Measurements from ENCODE around the gene MEIS1. TPM values are rescaled to one million over a fixed set of nuclear protein-coding genes. Genes with fewer than 3 reads are reported as not detected.

The MEIS1 gene
- polyA plus RNA-seq, 1 donor (not counting 4 experiments of a cell fraction or from before 2014, with no cell fraction given): 3.1 TPM

GRCh38 chr2:66545258-66545657 is 110.3 kb downstream of the MEIS1 start:
- no peaks in the 10 kb centered on the region for H3K9me3 ChIP-seq (ENCODE audit: control insufficient read depth, low read depth, low read length)
- no peaks in the 10 kb centered on the region for H3K36me3 ChIP-seq (ENCODE audit: control insufficient read depth in 2 of 2, extremely low read depth in 1 of 2, insufficient read depth in 2 of 2, low read length in 2 of 2)
- dilution Hi-C loops (cut with MboI; ENCODE audit: extremely low pct_ligation_motif_present, low sequenced_read_pairs): no loop called here
- no peaks in the 10 kb centered on the region for H3K4me1 ChIP-seq (ENCODE audit: control insufficient read depth, extremely low read depth, insufficient read depth, low read length)
- no peaks in the 10 kb centered on the region for H3K79me2 ChIP-seq (ENCODE audit: control insufficient read depth, insufficient read depth, low read length)
- no peak overlapping the region for H3K9ac ChIP-seq (ENCODE audit: control insufficient read depth, extremely low read depth, insufficient read depth, low read length)
- TF ChIP-seq CTCF (optimal IDR thresholded peaks at IDR 0.05 in 1 of 3, IDR thresholded peaks at IDR 0.05 in 1 of 3, conservative IDR thresholded peaks at IDR 0.05 in 1 of 3; ENCODE audit: extremely low read depth in 1 of 3, insufficient read depth in 2 of 3, low read length in 3 of 3): no peak
- H3K27me3 ChIP-seq (ENCODE audit: control insufficient read depth, extremely low read depth, insufficient read depth, low read length): no peaks in the 10 kb centered on the region
- no peak overlapping the region for H3K27ac ChIP-seq (ENCODE audit: control insufficient read depth, insufficient read depth, low read length)
- DNase-seq (ENCODE audit: low read depth, low spot score) (no peak), FAIRE-seq (no peak)
- no peak overlapping the region for H3K4me2 ChIP-seq (ENCODE audit: control insufficient read depth, extremely low read depth, insufficient read depth, low read depth, low read length)
- no peaks in the 10 kb centered on the region for H3K9me1 ChIP-seq (ENCODE audit: control insufficient read depth, extremely low read depth, insufficient read depth, low read length)
- no peak overlapping the region for H2AFZ ChIP-seq (ENCODE audit: control insufficient read depth, low read length)
- H4K20me1 ChIP-seq (ENCODE audit: control insufficient read depth, extremely low read depth, insufficient read depth, low read length): no peaks in the 10 kb centered on the region
- no peak overlapping the region for H3K4me3 ChIP-seq (ENCODE audit: control insufficient read depth in 2 of 3, extremely low read depth in 1 of 3, insufficient read depth in 2 of 3, low read depth in 1 of 3, low read length in 3 of 3)

GRCh38 chr2:66547118-66547517 is 112.2 kb downstream of the MEIS1 start:
- H3K36me3 ChIP-seq (ENCODE audit: control insufficient read depth in 2 of 2, extremely low read depth in 1 of 2, insufficient read depth in 2 of 2, low read length in 2 of 2): no peaks in the 10 kb centered on the region
- no peaks in the 10 kb centered on the region for H3K9me1 ChIP-seq (ENCODE audit: control insufficient read depth, extremely low read depth, insufficient read depth, low read length)
- no peaks in the 10 kb centered on the region for H3K9me3 ChIP-seq (ENCODE audit: control insufficient read depth, low read depth, low read length)
- no peaks in the 10 kb centered on the region for H3K79me2 ChIP-seq (ENCODE audit: control insufficient read depth, insufficient read depth, low read length)
- FAIRE-seq (no peak), DNase-seq (ENCODE audit: low read depth, low spot score) (no peak)
- H3K27me3 ChIP-seq (ENCODE audit: control insufficient read depth, extremely low read depth, insufficient read depth, low read length): no peaks in the 10 kb centered on the region
- H3K27ac ChIP-seq (ENCODE audit: control insufficient read depth, insufficient read depth, low read length): no peak overlapping the region
- no peak overlapping the region for H3K9ac ChIP-seq (ENCODE audit: control insufficient read depth, extremely low read depth, insufficient read depth, low read length)
- dilution Hi-C loops (cut with MboI; ENCODE audit: extremely low pct_ligation_motif_present, low sequenced_read_pairs): no loop called here
- no peak overlapping the region for H3K4me2 ChIP-seq (ENCODE audit: control insufficient read depth, extremely low read depth, insufficient read depth, low read depth, low read length)
- TF ChIP-seq CTCF (optimal IDR thresholded peaks at IDR 0.05 in 1 of 3, IDR thresholded peaks at IDR 0.05 in 1 of 3, conservative IDR thresholded peaks at IDR 0.05 in 1 of 3; ENCODE audit: extremely low read depth in 1 of 3, insufficient read depth in 2 of 3, low read length in 3 of 3) (no peak), EZH2 (IDR thresholded peaks at IDR 0.05; ENCODE audit: low read length) (no peak)
- no peak overlapping the region for H2AFZ ChIP-seq (ENCODE audit: control insufficient read depth, low read length)
- no peaks in the 10 kb centered on the region for H4K20me1 ChIP-seq (ENCODE audit: control insufficient read depth, extremely low read depth, insufficient read depth, low read length)
- peaks cover 5% of the 10 kb centered on the region for H3K4me1 ChIP-seq (ENCODE audit: control insufficient read depth, extremely low read depth, insufficient read depth, low read length)
- no peak overlapping the region for H3K4me3 ChIP-seq (ENCODE audit: control insufficient read depth in 2 of 3, extremely low read depth in 1 of 3, insufficient read depth in 2 of 3, low read depth in 1 of 3, low read length in 3 of 3)

All from keratinocyte (primary cell).